HG02852 (cell line): Measurements from ENCODE around the gene TOMM70.
"Not testable (repeated sequence)": the region's sequence is repeated elsewhere in the genome, so short reads cannot be mapped to it uniquely, and the experiment has no call there.

ENCODE experiments used
- ATAC-seq: cut with Tn5 transposase; IDR thresholded peaks from one replicate; pipeline ENCODE4 v1.9.1; 2021; ENCODE audit warnings: mild to moderate bottlenecking, moderate library complexity; ENCODE audit not compliant: unreplicated experiment

Gene TOMM70

DNA sequence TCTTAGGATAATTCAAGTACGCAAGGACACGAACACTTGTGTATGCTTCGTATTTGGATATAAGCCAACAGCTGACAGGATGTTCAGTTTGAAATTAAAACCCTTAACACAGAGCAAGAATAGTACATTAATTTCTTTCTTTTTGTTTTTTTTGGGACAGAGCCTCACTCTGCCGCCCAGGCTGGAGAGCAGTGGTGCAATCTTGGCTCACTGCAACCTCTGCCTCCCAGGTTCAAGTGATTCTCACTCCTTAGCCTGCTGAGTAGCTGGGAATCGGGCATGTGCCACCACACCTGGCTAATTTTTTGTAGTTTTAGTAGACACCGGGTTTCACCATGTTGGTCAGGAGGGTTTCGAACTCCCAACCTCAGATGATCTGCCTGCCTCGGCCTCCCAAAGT is 32.4 kb downstream of the TOMM70 start:
- ATAC-seq = no peak

- no peak for ATAC-seq
Observed at GRCh38 chr3:100366424-100366823, 34.5 kb downstream of the TOMM70 start.

GRCh38 chr3:100364421-100364820 is 36.5 kb downstream of the TOMM70 start:
- ATAC-seq = no peak

DNA sequence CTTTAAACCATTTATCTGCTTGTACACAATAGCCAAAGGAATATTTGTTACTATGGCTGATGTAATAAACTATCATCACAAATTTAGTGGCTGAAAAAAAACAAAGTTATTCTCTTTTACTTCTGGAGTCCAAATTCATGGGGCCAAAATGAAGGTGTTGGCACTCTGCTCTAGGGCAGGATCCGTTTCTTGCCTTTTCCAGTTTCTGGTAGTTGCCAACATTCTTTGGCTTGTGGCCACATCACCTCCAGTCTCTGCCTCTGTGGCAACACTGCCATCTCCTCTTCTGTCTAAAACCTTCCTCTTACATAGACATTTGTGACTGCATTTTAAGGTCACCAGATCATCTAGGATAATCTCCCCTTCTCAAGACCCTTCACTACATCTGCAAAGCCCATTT is 39.0 kb downstream of the TOMM70 start:
- ATAC-seq = no peak

GRCh38 chr3:100360757-100361496 is 40.0 kb downstream of the TOMM70 start:
- ATAC-seq = no peak

DNA sequence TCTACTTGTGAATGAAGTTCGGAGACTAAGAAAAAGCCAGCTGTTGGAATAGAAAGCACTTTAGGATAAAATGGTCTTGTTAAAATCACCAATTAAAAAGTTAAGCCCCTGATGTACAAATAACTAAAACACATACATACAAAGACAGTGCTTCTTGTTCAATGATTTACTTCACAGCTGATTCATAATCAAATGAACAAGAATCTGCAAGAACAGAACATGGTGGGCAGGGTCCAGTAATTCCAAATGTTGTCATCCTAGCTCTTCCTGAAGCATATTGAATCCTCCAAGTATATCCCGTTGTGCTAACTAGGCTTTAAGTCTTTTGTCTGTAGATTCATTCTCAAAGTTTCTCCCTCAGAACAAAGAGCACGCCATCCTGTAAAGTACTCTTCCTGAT is 41.9 kb downstream of the TOMM70 start:
- no peak for ATAC-seq

DNA sequence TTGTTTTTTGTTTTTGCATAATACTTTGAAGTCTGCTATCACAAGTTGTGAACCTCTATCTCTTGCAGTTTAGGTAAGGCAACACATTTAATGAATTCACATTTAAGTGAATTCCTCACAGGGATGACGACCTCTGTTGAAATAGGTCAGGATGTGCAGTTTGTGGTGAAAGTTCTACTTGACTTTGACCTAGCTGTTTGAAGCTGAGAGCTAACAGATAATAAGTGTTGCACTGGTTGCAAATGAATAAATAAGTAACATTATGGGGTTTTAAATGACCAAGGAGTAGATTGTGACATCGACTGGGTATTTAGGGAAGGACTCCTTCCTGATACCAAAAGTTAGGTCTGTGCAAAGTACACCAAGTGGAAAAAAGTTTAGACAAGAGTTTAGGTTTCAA is 42.5 kb downstream of the TOMM70 start:
- no peak for ATAC-seq

- ATAC-seq = no peak
Observed at GRCh38 chr3:100354850-100355249, 46.0 kb downstream of the TOMM70 start.

DNA sequence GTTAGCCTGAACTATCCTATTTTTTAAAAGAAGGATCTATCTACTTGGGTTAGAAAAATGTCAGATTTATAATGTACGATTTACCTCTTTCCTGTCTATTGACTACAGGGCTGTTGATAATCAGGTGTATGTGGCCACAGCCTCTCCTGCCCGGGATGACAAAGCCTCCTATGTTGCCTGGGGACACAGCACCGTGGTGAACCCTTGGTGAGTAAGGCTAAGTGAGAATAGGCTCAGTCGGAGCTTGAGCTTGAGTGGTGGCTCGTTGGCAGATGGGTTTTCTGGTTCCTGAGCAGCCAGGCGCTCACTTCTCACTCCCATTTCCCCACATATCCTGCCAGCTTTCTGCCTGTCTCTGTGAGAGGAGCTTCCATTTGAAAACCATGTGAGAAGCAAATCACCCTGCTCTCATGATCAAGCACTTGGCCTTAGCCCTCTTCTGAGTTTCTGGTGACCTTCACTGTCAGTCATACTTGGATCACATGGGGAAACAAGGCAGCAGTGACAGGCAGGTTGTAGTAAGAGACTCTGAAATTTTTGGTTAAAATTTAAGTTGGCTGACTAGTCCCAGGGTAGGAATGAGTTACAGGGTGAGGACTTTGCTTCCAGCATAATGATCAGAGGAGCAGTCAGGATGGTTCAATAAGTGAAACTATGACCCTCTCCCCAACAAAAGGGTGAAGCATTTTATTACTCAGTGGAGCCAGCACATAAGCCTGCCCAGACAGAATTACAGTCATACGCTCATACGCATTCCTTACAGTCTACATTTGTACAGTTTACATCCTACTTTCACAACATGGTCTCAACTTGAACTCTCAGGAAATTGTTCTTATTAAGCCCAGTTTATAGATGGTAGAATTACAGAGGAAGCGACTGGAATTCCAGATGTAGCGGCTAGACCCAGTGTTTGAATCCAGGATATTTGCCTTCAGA is 48.3 kb downstream of the TOMM70 start:
- no peak for ATAC-seq

GRCh38 chr3:100351770-100352169 is 49.1 kb downstream of the TOMM70 start:
- ATAC-seq = not testable (repeated sequence)

GRCh38 chr3:100348727-100349126 is 52.2 kb downstream of the TOMM70 start:
- no peak for ATAC-seq

DNA sequence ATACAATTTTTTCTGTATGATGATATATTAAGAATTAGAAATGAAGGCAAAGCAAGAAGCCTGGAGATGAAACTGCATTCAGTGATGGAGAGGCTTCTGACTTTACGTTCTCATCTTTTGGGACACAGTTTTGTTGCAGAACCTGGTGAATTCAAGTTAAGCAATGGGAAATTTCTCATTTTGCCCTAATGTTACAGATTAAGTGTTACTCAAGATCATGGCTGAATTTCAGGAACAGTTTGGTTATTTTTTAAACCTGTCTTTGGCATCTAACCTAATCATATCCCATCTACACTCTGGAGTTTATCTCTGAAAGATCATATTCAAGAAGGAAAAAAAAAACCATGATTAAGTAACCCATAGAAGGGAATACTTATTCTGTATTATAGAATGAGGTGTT is 60.4 kb downstream of the TOMM70 start:
- ATAC-seq = no peak

DNA sequence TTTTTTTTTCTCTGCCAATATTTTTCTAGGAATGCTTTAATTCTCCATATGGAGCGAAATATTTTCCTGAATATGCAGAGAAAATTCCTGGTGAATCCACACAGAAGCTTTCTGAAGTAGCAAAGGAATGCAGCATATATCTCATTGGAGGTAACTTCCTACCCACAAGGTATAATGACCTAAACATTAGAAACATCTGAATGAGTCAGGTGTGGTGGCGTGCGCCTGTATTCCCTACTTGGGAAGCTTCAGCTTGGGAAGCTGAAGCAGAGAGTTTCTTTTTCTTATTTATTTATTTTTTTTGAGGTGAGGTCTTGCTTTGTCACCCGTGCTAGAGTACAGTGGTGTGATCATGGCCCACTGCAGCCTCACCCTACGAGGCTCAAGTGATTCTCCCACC is 61.1 kb downstream of the TOMM70 start:
- ATAC-seq = no peak

GRCh38 chr3:100338911-100339310 is 62.0 kb downstream of the TOMM70 start:
- no peak for ATAC-seq

DNA sequence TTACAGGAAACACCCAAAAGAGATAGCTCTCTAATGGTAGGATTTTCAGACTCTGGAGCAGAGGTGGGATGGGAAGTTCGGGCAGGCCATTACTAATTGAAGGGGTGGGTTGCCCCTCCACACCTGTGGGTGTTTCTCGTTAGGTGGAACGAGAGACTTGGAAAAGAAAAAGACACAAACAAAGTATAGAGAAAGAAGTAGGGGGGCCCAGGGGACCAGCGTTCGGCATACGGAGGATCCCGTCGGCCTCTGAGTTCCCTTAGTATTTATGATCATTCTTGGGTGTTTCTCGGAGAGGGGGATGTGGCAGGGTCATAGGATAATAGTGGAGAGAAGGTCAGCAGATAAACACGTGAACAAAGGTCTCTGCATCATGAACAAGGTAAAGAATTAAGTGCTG is 64.7 kb downstream of the TOMM70 start:
- ATAC-seq = not testable (repeated sequence)

DNA sequence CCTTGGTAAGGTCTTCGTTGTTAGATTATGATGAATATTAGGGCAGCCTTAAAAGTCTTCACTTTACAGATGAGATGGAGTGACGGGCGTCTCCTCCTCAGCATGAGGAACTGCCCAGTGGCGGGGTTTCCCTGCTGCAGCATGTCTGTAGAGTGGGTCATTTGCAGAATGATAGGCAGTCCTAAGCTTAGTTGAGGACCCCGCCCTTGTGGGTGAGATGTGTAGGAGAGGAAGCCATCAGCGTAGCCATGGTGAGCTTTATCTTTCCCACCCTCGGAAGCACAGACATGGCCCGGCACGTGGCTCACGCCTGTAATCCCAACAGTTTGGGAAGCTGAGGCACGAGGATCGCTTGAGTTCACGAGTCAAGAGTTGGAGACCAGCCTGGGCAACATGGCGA is 65.5 kb downstream of the TOMM70 start:
- ATAC-seq = peak; percentile 45

DNA sequence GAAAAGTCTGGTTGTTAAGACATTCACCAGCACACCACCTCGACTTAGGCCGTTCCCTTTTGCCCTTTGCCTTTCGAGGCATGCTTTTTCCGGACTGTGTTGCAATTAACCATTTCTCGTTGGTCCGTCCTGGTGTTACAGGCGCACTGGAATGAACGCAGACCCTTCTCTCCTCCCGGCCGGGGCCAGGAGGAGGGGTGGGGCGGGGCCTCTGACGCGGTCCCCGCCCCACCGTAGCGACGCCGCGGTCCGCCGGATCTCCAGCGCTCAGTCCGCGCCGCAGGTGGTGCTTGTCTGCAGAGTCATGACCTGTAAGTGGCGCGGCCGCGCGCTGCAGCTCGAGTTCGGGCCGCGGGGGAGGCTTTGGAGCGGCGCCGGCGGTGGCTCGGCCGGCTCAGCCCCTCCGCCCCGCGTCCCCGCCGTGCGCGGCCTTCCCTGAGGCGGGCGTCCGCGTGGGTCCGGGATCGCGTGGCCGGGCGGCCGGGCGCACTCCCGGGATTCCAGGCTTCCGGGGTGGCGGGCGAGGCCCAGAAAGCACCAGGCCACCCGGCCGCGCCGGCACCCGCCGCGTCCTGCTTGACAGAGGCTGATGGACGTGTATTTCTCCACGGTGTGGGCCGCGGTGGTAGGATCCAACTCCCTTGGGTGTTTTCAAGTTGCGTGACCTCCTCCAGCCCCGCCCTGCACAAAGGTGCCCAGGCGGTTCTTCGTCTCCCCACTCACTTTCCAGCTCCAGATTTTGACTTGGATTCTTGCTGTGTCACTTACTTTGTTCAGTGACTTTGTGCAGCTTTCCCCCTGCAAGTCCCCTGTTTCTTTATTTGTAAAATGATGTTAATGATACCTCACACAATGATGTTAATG is 66.2 kb downstream of the TOMM70 start, which contains the start of gene NIT2:
Gene NIT2, plus strand, starts transcription at position 270 of the 864 bp plus-strand sequence. Its CDS starts 35 bp downstream, at position 305.
- peak; percentile 95 for ATAC-seq

DNA sequence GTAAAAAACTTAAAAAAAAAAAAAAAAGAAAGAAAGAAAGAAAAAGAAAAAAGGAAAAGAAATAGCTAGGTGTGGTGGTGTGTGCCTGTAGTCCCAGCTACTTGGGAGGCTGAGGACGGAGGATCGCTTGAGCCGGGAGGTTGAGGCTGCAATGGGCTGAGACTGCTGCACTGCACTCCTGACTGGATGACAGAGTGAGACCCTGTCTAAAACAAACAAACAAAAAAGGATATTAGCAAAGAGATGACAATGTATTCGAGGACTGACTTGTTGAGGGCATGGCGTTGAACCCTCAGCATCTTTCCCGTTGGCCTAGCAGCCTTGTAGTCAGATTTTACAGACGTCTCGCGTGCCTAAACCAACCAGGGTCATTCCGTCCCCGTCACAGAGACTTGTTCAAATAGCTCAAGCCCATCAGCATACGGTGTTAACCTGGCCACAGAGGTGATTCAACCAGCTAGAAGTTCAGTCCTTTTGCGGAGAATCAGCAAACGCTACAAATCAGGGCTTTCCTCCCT is 66.9 kb downstream of the TOMM70 start:
- ATAC-seq = no peak

GRCh38 chr3:100333051-100333450 is 67.8 kb downstream of the TOMM70 start:
- ATAC-seq = no peak

DNA sequence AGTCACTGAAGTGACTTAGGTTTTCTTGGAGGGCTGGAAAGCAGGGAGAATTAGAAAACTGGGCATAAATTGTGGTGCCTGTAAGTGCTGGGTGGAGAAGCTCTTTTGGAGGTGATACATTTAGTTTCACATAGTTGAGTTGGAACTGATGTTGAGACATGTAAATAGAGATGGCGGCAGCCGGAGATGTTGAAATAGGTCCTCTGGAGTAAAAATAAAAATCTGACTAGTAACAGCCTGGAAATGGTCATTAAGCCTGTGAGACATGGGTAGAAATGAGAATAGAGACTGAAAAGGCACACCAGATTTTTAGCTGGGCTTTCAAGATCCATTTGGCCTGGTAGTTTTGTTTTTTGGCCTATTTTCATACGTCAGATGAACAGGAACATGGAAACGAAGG is 69.2 kb downstream of the TOMM70 start:
- no peak for ATAC-seq

GRCh38 chr3:100330651-100331050 is 70.2 kb downstream of the TOMM70 start:
- ATAC-seq = no peak
